Astrocyte (in vitro differentiated cells and primary cell): ENCODE measurements around the gene ERRFI1. TPM values are rescaled to one million over a fixed set of nuclear protein-coding genes. Genes with fewer than 3 reads are reported as not detected.

Experiments
- DNase-seq: peaks from one replicate; pipeline ENCODE4 v3.0.0-alpha.2; 2010; ENCODE audit warnings: low read depth
- FAIRE-seq: peaks from 2 replicates; lab custom pipeline; 2011; peaks lifted over from hg19 to GRCh38; lab: Jason Lieb, UNC
- H2AFZ ChIP-seq: 2 replicates; pipeline ENCODE4 v1.6.0; 2012; ENCODE audit warnings: low read depth, low read length, inconsistent platforms
- H3K27ac ChIP-seq: 2 replicates; pipeline ENCODE4 v1.5.1; 2011; ENCODE audit warnings: low read depth, low read length, inconsistent platforms
- H3K27me3 ChIP-seq: 2 replicates; pipeline ENCODE4 v1.6.0; 2011; ENCODE audit warnings: low read length, inconsistent platforms; ENCODE audit not compliant: insufficient read depth
- H3K36me3 ChIP-seq: 2 replicates; pipeline ENCODE4 v1.5.1; 2011; ENCODE audit warnings: low read length, inconsistent platforms; ENCODE audit not compliant: insufficient read depth
- H3K4me1 ChIP-seq: 2 replicates; pipeline ENCODE4 v1.5.1; 2011; ENCODE audit warnings: low read length, inconsistent platforms; ENCODE audit not compliant: insufficient read depth
- H3K4me2 ChIP-seq: 2 replicates; pipeline ENCODE4 v1.6.0; 2012; ENCODE audit warnings: low read length, inconsistent platforms
- H3K4me3 ChIP-seq: 2 replicates; pipeline ENCODE4 v1.5.1; 2011; ENCODE audit warnings: low read depth, mild to moderate bottlenecking, low read length, inconsistent platforms; ENCODE audit not compliant: insufficient read depth
- H3K79me2 ChIP-seq: 2 replicates; pipeline ENCODE4 v1.6.0; 2012; ENCODE audit warnings: mild to moderate bottlenecking, low read length, inconsistent platforms; ENCODE audit not compliant: insufficient read depth
- H3K9ac ChIP-seq: 2 replicates; pipeline ENCODE4 v1.6.0; 2012; ENCODE audit warnings: mild to moderate bottlenecking, low read length, inconsistent platforms
- H3K9me3 ChIP-seq: 2 replicates; pipeline ENCODE4 v1.5.1; 2012; ENCODE audit warnings: low read depth, mild to moderate bottlenecking, low read length, inconsistent platforms; ENCODE audit not compliant: insufficient read depth
- H4K20me1 ChIP-seq: 2 replicates; pipeline ENCODE4 v1.6.0; 2012; ENCODE audit warnings: low read length, inconsistent platforms; ENCODE audit not compliant: insufficient read depth
- H3K27ac Mint-ChIP-seq: one replicate; pipeline ENCODE4 v1.8.0; 2021; ENCODE audit warnings: mild to moderate bottlenecking, mixed read lengths; ENCODE audit not compliant: unreplicated experiment
- H3K27me3 Mint-ChIP-seq: one replicate; pipeline ENCODE4 v1.8.0; 2021; ENCODE audit warnings: low read depth, mixed read lengths; ENCODE audit not compliant: unreplicated experiment
- H3K36me3 Mint-ChIP-seq: one replicate; pipeline ENCODE4 v1.8.0; 2021; ENCODE audit warnings: low read depth, mixed read lengths; ENCODE audit not compliant: unreplicated experiment
- H3K4me1 Mint-ChIP-seq: one replicate; pipeline ENCODE4 v1.8.0; 2021; ENCODE audit warnings: low read depth, mixed read lengths; ENCODE audit not compliant: unreplicated experiment
- H3K4me3 Mint-ChIP-seq: one replicate; pipeline ENCODE4 v1.8.0; 2021; ENCODE audit warnings: mild to moderate bottlenecking, moderate library complexity, mixed read lengths; ENCODE audit not compliant: unreplicated experiment
- H3K9me3 Mint-ChIP-seq: one replicate; pipeline ENCODE4 v1.8.0; 2021; ENCODE audit warnings: mild to moderate bottlenecking, mixed read lengths; ENCODE audit not compliant: unreplicated experiment
- CTCF ChIP-seq: IDR thresholded peaks from 2 replicates; pipeline ENCODE4 v1.5.1; 2011; ENCODE audit warnings: low read depth, mild to moderate bottlenecking, inconsistent platforms, low read length, moderate library complexity; ENCODE audit not compliant: insufficient read depth
- EZH2 ChIP-seq: IDR thresholded peaks from 2 replicates; pipeline ENCODE4 v1.6.1; 2012; ENCODE audit warnings: mild to moderate bottlenecking, low read length, inconsistent platforms; ENCODE audit not compliant: insufficient read depth
- total RNA-seq: library from RNA; stranded (reverse); gene quantifications from 2 replicates; pipeline ENCODE4 v1.2.1, GENCODE V29; 2021

Gene ERRFI1
- total RNA-seq, 1 donor from 2014 or later, result 81.5 TPM

DNA sequence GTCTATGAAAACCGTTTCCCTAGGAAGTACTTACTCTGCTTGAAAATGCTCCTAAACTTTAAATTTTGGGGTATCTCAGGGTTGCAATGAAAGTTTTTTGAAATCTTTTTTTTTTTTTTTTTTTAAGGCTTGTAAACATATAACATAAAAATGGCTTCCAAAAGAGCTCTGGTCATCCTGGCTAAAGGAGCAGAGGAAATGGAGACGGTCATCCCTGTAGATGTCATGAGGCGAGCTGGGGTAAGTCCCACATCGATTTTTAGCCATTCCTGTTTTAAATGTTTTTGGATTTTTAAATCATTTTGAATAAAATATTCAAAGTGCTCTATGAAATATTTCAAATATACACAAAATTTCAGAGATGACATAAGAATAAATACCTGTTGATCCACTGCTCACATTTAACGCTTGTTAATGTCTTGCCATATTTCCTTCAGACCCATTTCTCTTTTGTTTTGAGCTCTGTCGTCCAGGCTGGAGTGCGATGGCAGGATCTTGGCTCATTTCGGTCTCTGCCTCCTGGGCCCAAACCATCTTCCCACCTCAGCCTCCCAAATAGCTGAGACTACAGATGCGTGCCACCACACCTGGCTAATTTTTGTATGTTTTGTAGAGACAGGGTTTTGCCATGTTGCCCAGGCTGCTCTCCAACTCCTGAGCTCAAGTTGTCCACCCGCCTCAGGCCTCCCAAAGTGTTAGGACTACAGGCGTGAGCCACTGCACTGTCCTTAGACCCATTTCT, 63.3 kb downstream of the ERRFI1 start:
- Mint-ChIP-seq H3K27ac (peak overlapping the region; percentile 87), H3K27me3 (no peaks in the 10 kb centered on the region), H3K4me3 (peak overlapping the region; percentile 97), H3K9me3 (no peaks in the 10 kb centered on the region), H3K4me1 (peaks cover 10% of the 10 kb centered on the region), H3K36me3 (peaks cover 8% of the 10 kb centered on the region)
- H3K4me1 ChIP-seq, result peaks cover 4% of the 10 kb centered on the region
- FAIRE-seq (no peak), DNase-seq (no peak)
- peak overlapping the region; percentile 87 for H3K4me3 ChIP-seq
- no peaks in the 10 kb centered on the region for H3K27me3 ChIP-seq
- H3K4me2 ChIP-seq, result peak overlapping the region; percentile 85
- no peaks in the 10 kb centered on the region for H3K9me3 ChIP-seq
- peaks cover 33% of the 10 kb centered on the region for H4K20me1 ChIP-seq
- H3K9ac ChIP-seq, result peak overlapping the region; percentile 92
- TF ChIP-seq CTCF, result no peak
- TF ChIP-seq EZH2, result no peak
- peaks cover 30% of the 10 kb centered on the region for H3K36me3 ChIP-seq
- H2AFZ ChIP-seq, result no peak overlapping the region
- H3K79me2 ChIP-seq, result peaks cover 60% of the 10 kb centered on the region
- H3K27ac ChIP-seq, result peak overlapping the region; percentile 88

DNA sequence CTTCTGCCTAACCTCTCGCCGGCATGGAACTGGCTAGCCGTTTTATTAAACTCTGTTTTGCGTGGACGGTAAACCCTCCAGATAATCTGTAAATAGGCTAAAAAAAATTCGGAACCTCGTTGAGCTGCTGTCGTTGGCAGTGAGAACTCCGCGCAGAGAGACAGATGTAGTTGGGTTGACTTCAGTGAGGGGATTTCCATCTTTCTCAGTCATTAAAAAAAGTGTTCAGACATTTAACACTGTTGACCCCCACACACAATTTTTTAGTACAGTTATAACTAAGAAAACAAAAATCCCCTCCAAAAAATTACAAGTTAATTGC, 64.1 kb downstream of the ERRFI1 start:
- FAIRE-seq, result no peak
- H2AFZ ChIP-seq, result peak overlapping the region; percentile 83

More for the DNA sequence above, 64.1 kb downstream of the ERRFI1 start:
- H3K27ac ChIP-seq, result peak overlapping the region; percentile 88
- Mint-ChIP-seq H3K27me3 (no peaks in the 10 kb centered on the region), H3K9me3 (no peaks in the 10 kb centered on the region), H3K4me3 (peak overlapping the region; percentile 97), H3K36me3 (peaks cover 4% of the 10 kb centered on the region), H3K4me1 (peaks cover 16% of the 10 kb centered on the region), H3K27ac (peak overlapping the region; percentile 87)
- peak overlapping the region; percentile 87 for H3K4me3 ChIP-seq
- peaks cover 52% of the 10 kb centered on the region for H3K79me2 ChIP-seq
- H3K4me1 ChIP-seq, result peaks cover 4% of the 10 kb centered on the region
- H3K36me3 ChIP-seq, result peaks cover 24% of the 10 kb centered on the region
- peak overlapping the region; percentile 92 for H3K9ac ChIP-seq
- no peaks in the 10 kb centered on the region for H3K9me3 ChIP-seq
- no peaks in the 10 kb centered on the region for H3K27me3 ChIP-seq
- peak overlapping the region; percentile 85 for H3K4me2 ChIP-seq
- DNase-seq, result peak; percentile 26
- peaks cover 25% of the 10 kb centered on the region for H4K20me1 ChIP-seq
- no peak for TF ChIP-seq EZH2

Other genes with a start within 250 kb of the ERRFI1 start
- 1.8 and 2.5 TPM in 2 replicates for gene PER3, start 242.0 kb downstream of the ERRFI1 start, total RNA-seq
- gene UTS2, start 173.2 kb downstream of the ERRFI1 start, total RNA-seq, result not detected in 2 replicates
- gene TNFRSF9, start 85.5 kb downstream of the ERRFI1 start, total RNA-seq, result 2.8 and 3.4 TPM in 2 replicates
- gene PARK7, start 64.6 kb downstream of the ERRFI1 start, total RNA-seq, result 268 and 282 TPM in 2 replicates